ENCODE results near the gene C5orf15.

DNA sequence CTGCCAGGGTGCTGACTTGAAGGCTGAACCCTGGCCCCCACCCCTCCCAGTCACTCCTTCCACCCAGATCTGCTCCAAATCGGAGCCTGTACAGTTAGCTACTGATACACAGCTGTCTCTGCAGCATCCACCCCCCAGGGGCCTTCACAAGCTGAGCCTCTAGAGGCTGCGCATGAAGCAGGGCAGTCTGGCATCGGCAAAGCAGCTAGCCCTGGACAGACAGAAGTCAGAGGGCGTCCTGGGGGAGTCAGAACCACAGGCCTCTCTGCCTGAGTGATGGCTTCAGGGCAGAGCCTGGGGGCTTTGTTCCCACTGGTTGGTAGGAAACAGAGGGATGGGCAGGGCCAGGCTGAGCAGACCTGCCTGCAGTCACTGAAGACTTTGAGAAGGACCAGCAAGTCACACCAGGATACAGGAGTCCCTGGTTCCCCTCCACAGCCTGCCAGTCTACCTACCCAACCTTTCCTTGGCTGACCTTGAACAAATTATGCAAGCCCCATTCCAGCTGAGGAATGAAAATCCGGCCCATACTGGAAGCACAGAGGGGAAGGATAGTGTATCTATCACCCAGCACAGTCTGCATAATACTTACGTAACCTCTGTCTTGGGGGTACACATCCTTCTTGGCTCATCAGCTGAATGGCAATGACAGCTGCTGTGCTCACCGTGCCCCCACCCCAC, 27.6 kb upstream of the C5orf15 start:
- TF ChIP-seq, protein P1, sequence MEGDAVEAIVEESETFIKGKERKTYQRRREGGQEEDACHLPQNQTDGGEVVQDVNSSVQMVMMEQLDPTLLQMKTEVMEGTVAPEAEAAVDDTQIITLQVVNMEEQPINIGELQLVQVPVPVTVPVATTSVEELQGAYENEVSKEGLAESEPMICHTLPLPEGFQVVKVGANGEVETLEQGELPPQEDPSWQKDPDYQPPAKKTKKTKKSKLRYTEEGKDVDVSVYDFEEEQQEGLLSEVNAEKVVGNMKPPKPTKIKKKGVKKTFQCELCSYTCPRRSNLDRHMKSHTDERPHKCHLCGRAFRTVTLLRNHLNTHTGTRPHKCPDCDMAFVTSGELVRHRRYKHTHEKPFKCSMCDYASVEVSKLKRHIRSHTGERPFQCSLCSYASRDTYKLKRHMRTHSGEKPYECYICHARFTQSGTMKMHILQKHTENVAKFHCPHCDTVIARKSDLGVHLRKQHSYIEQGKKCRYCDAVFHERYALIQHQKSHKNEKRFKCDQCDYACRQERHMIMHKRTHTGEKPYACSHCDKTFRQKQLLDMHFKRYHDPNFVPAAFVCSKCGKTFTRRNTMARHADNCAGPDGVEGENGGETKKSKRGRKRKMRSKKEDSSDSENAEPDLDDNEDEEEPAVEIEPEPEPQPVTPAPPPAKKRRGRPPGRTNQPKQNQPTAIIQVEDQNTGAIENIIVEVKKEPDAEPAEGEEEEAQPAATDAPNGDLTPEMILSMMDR (IDR thresholded peaks at IDR 0.05; ENCODE audit: insufficient read depth, low read length): no peak
- TF ChIP-seq GABPA (IDR thresholded peaks at IDR 0.05; ENCODE audit: low read depth): no peak
- TF ChIP-seq SPI1 (IDR thresholded peaks at IDR 0.05; ENCODE audit: borderline replicate concordance, low read depth): no peak
- TF ChIP-seq POLR2AphosphoS5 (IDR thresholded peaks at IDR 0.05; ENCODE audit: low read depth): no peak

Measured in HL-60 (cell line).